ENCODE results near the gene FAM200C. TPM values are rescaled to one million over a fixed set of nuclear protein-coding genes. Genes with fewer than 3 reads are reported as not detected.

Gene FAM200C
- total RNA-seq, 2 experiments from 2014 or later, result 0.16 TPM; not detected in 1

- Mint-ChIP-seq H3K36me3 (ENCODE audit: low read depth) (no peaks in the 10 kb centered on the region), H3K27ac (no peak overlapping the region)
These were observed 36.2 kb upstream of the FAM200C start for GRCh38 chr5:160436017-160436416.

GRCh38 chr5:160435532-160435931 lies 35.7 kb upstream of the FAM200C start:
- Mint-ChIP-seq H3K9me3 (no peaks in the 10 kb centered on the region), H3K27ac (no peak overlapping the region), H3K27me3 (peaks cover 3% of the 10 kb centered on the region), H3K4me3 (no peak overlapping the region), H3K36me3 (ENCODE audit: low read depth) (no peaks in the 10 kb centered on the region), H3K4me1 (ENCODE audit: low read depth) (peaks cover 4% of the 10 kb centered on the region)
- H3K4me1 ChIP-seq (ENCODE audit: insufficient read depth, low read length), result peaks cover 12% of the 10 kb centered on the region
- no peaks in the 10 kb centered on the region for H3K9me3 ChIP-seq (ENCODE audit: control insufficient read depth in 1 of 2, insufficient read depth in 1 of 2, low read length in 2 of 2)
- no peak for TF ChIP-seq CTCF (IDR thresholded peaks at IDR 0.05)
- no peak for DNase-seq
- no peaks in the 10 kb centered on the region for H3K36me3 ChIP-seq (ENCODE audit: insufficient read depth, low read length)
- no peak for ATAC-seq (ENCODE audit: poor library complexity)
- H3K27me3 ChIP-seq (ENCODE audit: control insufficient read depth in 1 of 2, insufficient read depth in 2 of 2, low read length in 2 of 2), result no peaks in the 10 kb centered on the region
- intact Hi-C loops (cut with DNase I, micrococcal nuclease), result loop anchor here in 1 of 2 experiments (5.0 kb wide), 1 partner anchor 352 kb away; no protein-coding TSS in a partner anchor
- POLR2A ChIA-PET, result no interaction called here
- no peak overlapping the region for H3K27ac ChIP-seq (ENCODE audit: low read depth in 1 of 2, low read length in 2 of 2)
- CTCF ChIA-PET, result no interaction called here
- no peak overlapping the region for H3K4me3 ChIP-seq (ENCODE audit: low read length)

More at GRCh38 chr5:160436017-160436416, 36.2 kb upstream of the FAM200C start:
- Histone ChIP-seq H3K4me3 (ENCODE audit: low read length) (no peak overlapping the region), H3K4me1 (ENCODE audit: insufficient read depth, low read length) (peaks cover 12% of the 10 kb centered on the region), H3K27ac (ENCODE audit: low read depth in 1 of 2, low read length in 2 of 2) (no peak overlapping the region), H3K9me3 (ENCODE audit: control insufficient read depth in 1 of 2, insufficient read depth in 1 of 2, low read length in 2 of 2) (no peaks in the 10 kb centered on the region), H3K36me3 (ENCODE audit: insufficient read depth, low read length) (no peaks in the 10 kb centered on the region), H3K27me3 (ENCODE audit: control insufficient read depth in 1 of 2, insufficient read depth in 2 of 2, low read length in 2 of 2) (no peaks in the 10 kb centered on the region)
- POLR2A ChIA-PET, result no interaction called here
- ATAC-seq (ENCODE audit: poor library complexity), result no peak
- intact Hi-C loops (cut with DNase I, micrococcal nuclease), result loop anchor here in 1 of 2 experiments (5.0 kb wide), 1 partner anchor 351 kb away; no protein-coding TSS in a partner anchor
- TF ChIP-seq CTCF (IDR thresholded peaks at IDR 0.05), result no peak
- Mint-ChIP-seq H3K4me1 (ENCODE audit: low read depth) (peaks cover 4% of the 10 kb centered on the region), H3K4me3 (no peak overlapping the region), H3K9me3 (no peaks in the 10 kb centered on the region), H3K27me3 (peaks cover 3% of the 10 kb centered on the region)
- CTCF ChIA-PET, result no interaction called here
- DNase-seq, result no peak

- no peaks in the 10 kb centered on the region for H3K9me3 ChIP-seq (ENCODE audit: control insufficient read depth in 1 of 2, insufficient read depth in 1 of 2, low read length in 2 of 2)
- intact Hi-C loops (cut with DNase I, micrococcal nuclease), result no loop called here
- no peak overlapping the region for H3K27ac Mint-ChIP-seq
- no peak for DNase-seq
- no peak for ATAC-seq (ENCODE audit: poor library complexity)
- no peaks in the 10 kb centered on the region for H3K36me3 Mint-ChIP-seq (ENCODE audit: low read depth)
- ChIA-PET POLR2A (no interaction called here), CTCF (no interaction called here)
- H3K4me1 Mint-ChIP-seq (ENCODE audit: low read depth), result peaks cover 1% of the 10 kb centered on the region
- no peaks in the 10 kb centered on the region for H3K36me3 ChIP-seq (ENCODE audit: insufficient read depth, low read length)
- H3K9me3 Mint-ChIP-seq, result no peaks in the 10 kb centered on the region
- H3K27me3 ChIP-seq (ENCODE audit: control insufficient read depth in 1 of 2, insufficient read depth in 2 of 2, low read length in 2 of 2), result no peaks in the 10 kb centered on the region
- no peak for TF ChIP-seq CTCF (IDR thresholded peaks at IDR 0.05)
- H3K27ac ChIP-seq (ENCODE audit: low read depth in 1 of 2, low read length in 2 of 2), result no peak overlapping the region
- no peak overlapping the region for H3K4me3 Mint-ChIP-seq
- H3K4me1 ChIP-seq (ENCODE audit: insufficient read depth, low read length), result peaks cover 12% of the 10 kb centered on the region
- H3K27me3 Mint-ChIP-seq, result peaks cover 3% of the 10 kb centered on the region
- no peak overlapping the region for H3K4me3 ChIP-seq (ENCODE audit: low read length)
These were observed 34.2 kb upstream of the FAM200C start for GRCh38 chr5:160434022-160434531.
